Activated naive CD4-positive, alpha-beta T cell treated with anti-CD3 and anti-CD28 coated beads, Interleukin-2, amount 10 ng/mL, durations not matched to agents 7 days and 5 days (primary cell): ENCODE results near the gene MYH11.
"Not testable (repeated sequence)": the region's sequence is repeated elsewhere in the genome, so short reads cannot be mapped to it uniquely, and the experiment has no call there.

Experiments used
- CTCF ChIA-PET: fragments of 350-600 bp; sonication (Branson Sonifier 250); formaldehyde crosslinking; loops from one replicate; lab custom pipeline; 2021; ENCODE audit warnings: antibody characterized with exemption; lab: Charles Lee
- DNase-seq: peaks from one replicate; pipeline ENCODE4 v3.0.0-alpha.2; 2020
- H3K27ac Mint-ChIP-seq: one replicate; pipeline ENCODE4 v1.8.0; 2021; ENCODE audit warnings: mild to moderate bottlenecking, moderate library complexity, mixed read lengths
- H3K27me3 Mint-ChIP-seq: one replicate; pipeline ENCODE4 v1.8.0; 2021; ENCODE audit warnings: mild to moderate bottlenecking, mixed read lengths
- H3K36me3 Mint-ChIP-seq: one replicate; pipeline ENCODE4 v1.8.0; 2021; ENCODE audit warnings: mixed read lengths
- H3K4me1 Mint-ChIP-seq: one replicate; pipeline ENCODE4 v1.8.0; 2021; ENCODE audit warnings: mixed read lengths
- H3K4me3 Mint-ChIP-seq: one replicate; pipeline ENCODE4 v1.8.0; 2021; ENCODE audit warnings: mild to moderate bottlenecking, moderate library complexity, mixed read lengths
- H3K9me3 Mint-ChIP-seq: one replicate; pipeline ENCODE4 v1.8.0; 2021; ENCODE audit warnings: mixed read lengths

The MYH11 gene

GRCh38 chr16:15799851-15800495 lies 56.9 kb downstream of the MYH11 start:
- H3K27ac Mint-ChIP-seq = no peak overlapping the region
- H3K4me1 Mint-ChIP-seq = no peaks in the 10 kb centered on the region
- H3K27me3 Mint-ChIP-seq = no peaks in the 10 kb centered on the region
- H3K9me3 Mint-ChIP-seq = peaks cover 12% of the 10 kb centered on the region
- CTCF ChIA-PET = no interaction called here
- H3K36me3 Mint-ChIP-seq = no peaks in the 10 kb centered on the region
- H3K4me3 Mint-ChIP-seq = no peak overlapping the region
- DNase-seq = no peak

GRCh38 chr16:15798671-15799070 lies 58.2 kb downstream of the MYH11 start:
- DNase-seq = no peak
- no peaks in the 10 kb centered on the region for H3K36me3 Mint-ChIP-seq
- H3K4me3 Mint-ChIP-seq = no peak overlapping the region
- H3K27ac Mint-ChIP-seq = no peak overlapping the region
- CTCF ChIA-PET = no interaction called here
- H3K27me3 Mint-ChIP-seq = no peaks in the 10 kb centered on the region
- H3K9me3 Mint-ChIP-seq = peaks cover 12% of the 10 kb centered on the region
- no peaks in the 10 kb centered on the region for H3K4me1 Mint-ChIP-seq

- no peaks in the 10 kb centered on the region for H3K27me3 Mint-ChIP-seq
- no peak overlapping the region for H3K4me3 Mint-ChIP-seq
- H3K4me1 Mint-ChIP-seq = peaks cover 6% of the 10 kb centered on the region
- H3K36me3 Mint-ChIP-seq = no peaks in the 10 kb centered on the region
- CTCF ChIA-PET = interaction anchor here (1.6 kb wide), 1 partner anchor 25 kb away, joined by 3 read pairs; no protein-coding TSS in a partner anchor
- no peak for DNase-seq
- no peak overlapping the region for H3K27ac Mint-ChIP-seq
- H3K9me3 Mint-ChIP-seq = peaks cover 12% of the 10 kb centered on the region
These were observed 59.9 kb downstream of the MYH11 start for GRCh38 chr16:15796885-15797284.

- H3K27me3 Mint-ChIP-seq = no peaks in the 10 kb centered on the region
- peaks cover 6% of the 10 kb centered on the region for H3K4me1 Mint-ChIP-seq
- H3K36me3 Mint-ChIP-seq = no peaks in the 10 kb centered on the region
- H3K9me3 Mint-ChIP-seq = peaks cover 12% of the 10 kb centered on the region
- CTCF ChIA-PET = interaction anchor here (1.6 kb wide), 1 partner anchor 26 kb away, joined by 3 read pairs; no protein-coding TSS in a partner anchor
- no peak overlapping the region for H3K27ac Mint-ChIP-seq
- no peak overlapping the region for H3K4me3 Mint-ChIP-seq
- no peak for DNase-seq
These were observed 61.2 kb downstream of the MYH11 start for GRCh38 chr16:15795615-15796014.

- Mint-ChIP-seq H3K4me3 (no peak overlapping the region), H3K9me3 (peaks cover 9% of the 10 kb centered on the region), H3K4me1 (peaks cover 6% of the 10 kb centered on the region), H3K27me3 (peaks cover 7% of the 10 kb centered on the region), H3K36me3 (no peaks in the 10 kb centered on the region), H3K27ac (no peak overlapping the region)
- CTCF ChIA-PET = interaction anchor here (1.1 kb wide), 1 partner anchor 29 kb away, joined by 3 read pairs; no protein-coding TSS in a partner anchor
- no peak for DNase-seq
These were observed 64.3 kb downstream of the MYH11 start for GRCh38 chr16:15792563-15792971.

GRCh38 chr16:15790458-15790857 lies 66.4 kb downstream of the MYH11 start:
- no peak overlapping the region for H3K4me3 Mint-ChIP-seq
- H3K4me1 Mint-ChIP-seq = peaks cover 6% of the 10 kb centered on the region
- no peak overlapping the region for H3K27ac Mint-ChIP-seq
- no peaks in the 10 kb centered on the region for H3K36me3 Mint-ChIP-seq
- no peak for DNase-seq
- CTCF ChIA-PET = no interaction called here
- H3K9me3 Mint-ChIP-seq = no peaks in the 10 kb centered on the region
- H3K27me3 Mint-ChIP-seq = peaks cover 7% of the 10 kb centered on the region

GRCh38 chr16:15789816-15790215 lies 67.0 kb downstream of the MYH11 start:
- H3K4me3 Mint-ChIP-seq, CTCF ChIA-PET, H3K27ac Mint-ChIP-seq, H3K27me3 Mint-ChIP-seq, H3K4me1 Mint-ChIP-seq, H3K9me3 Mint-ChIP-seq, DNase-seq, H3K36me3 Mint-ChIP-seq: not testable (repeated sequence)

- no peaks in the 10 kb centered on the region for H3K36me3 Mint-ChIP-seq
- no peak overlapping the region for H3K4me3 Mint-ChIP-seq
- peaks cover 6% of the 10 kb centered on the region for H3K4me1 Mint-ChIP-seq
- no peak for DNase-seq
- H3K27me3 Mint-ChIP-seq = peaks cover 7% of the 10 kb centered on the region
- H3K27ac Mint-ChIP-seq = no peak overlapping the region
- CTCF ChIA-PET = no interaction called here
- H3K9me3 Mint-ChIP-seq = no peaks in the 10 kb centered on the region
These were observed 68.0 kb downstream of the MYH11 start for GRCh38 chr16:15788846-15789239.

- H3K27ac Mint-ChIP-seq = no peak overlapping the region
- peaks cover 7% of the 10 kb centered on the region for H3K27me3 Mint-ChIP-seq
- H3K36me3 Mint-ChIP-seq = no peaks in the 10 kb centered on the region
- DNase-seq = no peak
- CTCF ChIA-PET = no interaction called here
- no peaks in the 10 kb centered on the region for H3K4me1 Mint-ChIP-seq
- H3K9me3 Mint-ChIP-seq = no peaks in the 10 kb centered on the region
- no peak overlapping the region for H3K4me3 Mint-ChIP-seq
These were observed 70.3 kb downstream of the MYH11 start for GRCh38 chr16:15786501-15786900.

GRCh38 chr16:15785386-15786059 lies 71.3 kb downstream of the MYH11 start:
- CTCF ChIA-PET = no interaction called here
- no peaks in the 10 kb centered on the region for H3K9me3 Mint-ChIP-seq
- H3K36me3 Mint-ChIP-seq = no peaks in the 10 kb centered on the region
- peaks cover 7% of the 10 kb centered on the region for H3K27me3 Mint-ChIP-seq
- DNase-seq = no peak
- H3K4me3 Mint-ChIP-seq = no peak overlapping the region
- H3K4me1 Mint-ChIP-seq = no peaks in the 10 kb centered on the region
- no peak overlapping the region for H3K27ac Mint-ChIP-seq

- no peaks in the 10 kb centered on the region for H3K4me1 Mint-ChIP-seq
These were observed 72.8 kb downstream of the MYH11 start for GRCh38 chr16:15783985-15784384.

GRCh38 chr16:15782573-15783365 lies 74.1 kb downstream of the MYH11 start:
- Mint-ChIP-seq H3K4me1 (no peaks in the 10 kb centered on the region), H3K4me3 (no peak overlapping the region), H3K9me3 (no peaks in the 10 kb centered on the region), H3K36me3 (no peaks in the 10 kb centered on the region), H3K27ac (no peak overlapping the region), H3K27me3 (no peaks in the 10 kb centered on the region)
- DNase-seq = peak; percentile 25
- CTCF ChIA-PET = interaction anchor here (1.4 kb wide), 1 partner anchor 17 kb away, joined by 4 read pairs; no protein-coding TSS in a partner anchor

More at GRCh38 chr16:15783985-15784384, 72.8 kb downstream of the MYH11 start:
- Mint-ChIP-seq H3K9me3 (no peaks in the 10 kb centered on the region), H3K27ac (no peak overlapping the region), H3K27me3 (peaks cover 7% of the 10 kb centered on the region), H3K4me3 (no peak overlapping the region), H3K36me3 (no peaks in the 10 kb centered on the region)
- DNase-seq = no peak
- CTCF ChIA-PET = no interaction called here

GRCh38 chr16:15781650-15782049 lies 75.2 kb downstream of the MYH11 start:
- no peak overlapping the region for H3K4me3 Mint-ChIP-seq
- no peaks in the 10 kb centered on the region for H3K9me3 Mint-ChIP-seq
- H3K27ac Mint-ChIP-seq = no peak overlapping the region
- H3K27me3 Mint-ChIP-seq = peaks cover 4% of the 10 kb centered on the region
- CTCF ChIA-PET = no interaction called here
- no peaks in the 10 kb centered on the region for H3K36me3 Mint-ChIP-seq
- no peaks in the 10 kb centered on the region for H3K4me1 Mint-ChIP-seq
- no peak for DNase-seq

- no peak overlapping the region for H3K27ac Mint-ChIP-seq
- CTCF ChIA-PET = no interaction called here
- DNase-seq = no peak
- H3K27me3 Mint-ChIP-seq = peaks cover 4% of the 10 kb centered on the region
- H3K36me3 Mint-ChIP-seq = no peaks in the 10 kb centered on the region
- H3K9me3 Mint-ChIP-seq = no peaks in the 10 kb centered on the region
- no peaks in the 10 kb centered on the region for H3K4me1 Mint-ChIP-seq
- no peak overlapping the region for H3K4me3 Mint-ChIP-seq
These were observed 76.0 kb downstream of the MYH11 start for GRCh38 chr16:15780805-15781204.
